Iris pigment epithelial cell (primary cell): Measurements from ENCODE around the gene PPARD.
"Not testable (repeated sequence)": the region's sequence is repeated elsewhere in the genome, so short reads cannot be mapped to it uniquely, and the experiment has no call there.

Source experiments
- DNase-seq: peaks from one replicate; pipeline ENCODE4 v3.0.0-alpha.2; 2011; ENCODE audit warnings: low read depth

The PPARD gene

GRCh38 chr6:35312076-35312800 lies 30.1 kb upstream of the PPARD start:
- DNase-seq = no peak

- DNase-seq = no peak
Observed at GRCh38 chr6:35312807-35313206, 29.6 kb upstream of the PPARD start.

GRCh38 chr6:35317483-35318195 lies 24.7 kb upstream of the PPARD start:
- DNase-seq = no peak

GRCh38 chr6:35318196-35319171 lies 23.9 kb upstream of the PPARD start:
- peak; percentile 80 for DNase-seq

GRCh38 chr6:35319346-35320030 lies 22.9 kb upstream of the PPARD start:
- no peak for DNase-seq

- no peak for DNase-seq
Observed at GRCh38 chr6:35320031-35320410, 22.3 kb upstream of the PPARD start.

- DNase-seq = no peak
Observed at GRCh38 chr6:35321091-35321490, 21.3 kb upstream of the PPARD start.

GRCh38 chr6:35327349-35328027 lies 14.9 kb upstream of the PPARD start:
- peak; percentile 59 for DNase-seq

- DNase-seq = no peak
Observed at GRCh38 chr6:35328108-35328723, 14.1 kb upstream of the PPARD start.

- not testable (repeated sequence) for DNase-seq
Observed at GRCh38 chr6:35328965-35329364, 13.4 kb upstream of the PPARD start.

- no peak for DNase-seq
Observed at GRCh38 chr6:35330541-35331119, 11.7 kb upstream of the PPARD start.

- DNase-seq = not testable (repeated sequence)
Observed at GRCh38 chr6:35332074-35332887, 10.1 kb upstream of the PPARD start.

GRCh38 chr6:35341557-35341956 lies 801 bp upstream of the PPARD start:
- DNase-seq = no peak

GRCh38 chr6:35343092-35343834 lies 905 bp downstream of the PPARD start:
- peak; percentile 60 for DNase-seq

- DNase-seq = no peak
Observed at GRCh38 chr6:35343835-35344550, 1.6 kb downstream of the PPARD start.

- no peak for DNase-seq
Observed at GRCh38 chr6:35351422-35351821, 9.1 kb downstream of the PPARD start.

- no peak for DNase-seq
Observed at GRCh38 chr6:35352735-35353134, 10.4 kb downstream of the PPARD start.
